HG03135 (cell line): Measurements from ENCODE around the gene PNCK.
"Not testable (repeated sequence)": the region's sequence is repeated elsewhere in the genome, so short reads cannot be mapped to it uniquely, and the experiment has no call there.

Experiments used
- ATAC-seq: cut with Tn5 transposase; IDR thresholded peaks from one replicate; pipeline ENCODE4 v1.9.1; 2021; ENCODE audit warnings: mild to moderate bottlenecking, moderate library complexity; ENCODE audit not compliant: unreplicated experiment

Gene PNCK

GRCh38 chrX:153699210-153699783 lies 25.7 kb upstream of the PNCK start:
- not testable (repeated sequence) for ATAC-seq

GRCh38 chrX:153697924-153698865 lies 24.6 kb upstream of the PNCK start:
- no peak for ATAC-seq

GRCh38 chrX:153696986-153697722 lies 23.5 kb upstream of the PNCK start:
- ATAC-seq: not testable (repeated sequence)

- not testable (repeated sequence) for ATAC-seq
Measured at GRCh38 chrX:153696538-153696937, 22.9 kb upstream of the PNCK start.

- no peak for ATAC-seq
Measured at GRCh38 chrX:153696100-153696499, 22.5 kb upstream of the PNCK start.

- no peak for ATAC-seq
Measured at GRCh38 chrX:153694687-153695270, 21.2 kb upstream of the PNCK start.

- not testable (repeated sequence) for ATAC-seq
Measured at GRCh38 chrX:153694256-153694655, 20.6 kb upstream of the PNCK start.

GRCh38 chrX:153693216-153694086 lies 19.8 kb upstream of the PNCK start:
- no peak for ATAC-seq

- no peak for ATAC-seq
Measured at GRCh38 chrX:153692611-153693156, 19.1 kb upstream of the PNCK start.

- no peak for ATAC-seq
Measured at GRCh38 chrX:153692003-153692402, 18.4 kb upstream of the PNCK start.

- ATAC-seq: not testable (repeated sequence)
Measured at GRCh38 chrX:153691032-153691827, 17.6 kb upstream of the PNCK start.

- ATAC-seq: no peak
Measured at GRCh38 chrX:153690466-153690865, 16.9 kb upstream of the PNCK start.

GRCh38 chrX:153689654-153690465 lies 16.2 kb upstream of the PNCK start:
- ATAC-seq: no peak

- no peak for ATAC-seq
Measured at GRCh38 chrX:153688911-153689590, 15.4 kb upstream of the PNCK start.

- ATAC-seq: no peak
Measured at GRCh38 chrX:153688506-153688905, 14.9 kb upstream of the PNCK start.

GRCh38 chrX:153688071-153688470 lies 14.5 kb upstream of the PNCK start:
- no peak for ATAC-seq

- ATAC-seq: no peak
Measured at GRCh38 chrX:153687121-153688039, 13.8 kb upstream of the PNCK start, which contains the start of gene SLC6A8. Gene SLC6A8 (plus strand): TSS chrX:153687926. CDS start chrX:153688575, 649 bp downstream.
